Forelimb muscle (tissue), 1 donor: ENCODE results near the gene CIPC. TPM values are rescaled to one million over a fixed set of nuclear protein-coding genes. Genes with fewer than 3 reads are reported as not detected.

Source experiments
- DNase-seq: peaks from one replicate; pipeline ENCODE4 v3.0.0-alpha.2; 2013; ENCODE audit warnings: low read depth
- polyA plus RNA-seq: library from polyadenylated mRNA; unstranded; fragments of 120-200 nt; gene quantifications from one replicate; pipeline ENCODE4 v1.2.1, GENCODE V29; 2013; ENCODE audit not compliant: insufficient read length

Gene CIPC
- polyA plus RNA-seq, 1 donor = 26.8 TPM

DNA sequence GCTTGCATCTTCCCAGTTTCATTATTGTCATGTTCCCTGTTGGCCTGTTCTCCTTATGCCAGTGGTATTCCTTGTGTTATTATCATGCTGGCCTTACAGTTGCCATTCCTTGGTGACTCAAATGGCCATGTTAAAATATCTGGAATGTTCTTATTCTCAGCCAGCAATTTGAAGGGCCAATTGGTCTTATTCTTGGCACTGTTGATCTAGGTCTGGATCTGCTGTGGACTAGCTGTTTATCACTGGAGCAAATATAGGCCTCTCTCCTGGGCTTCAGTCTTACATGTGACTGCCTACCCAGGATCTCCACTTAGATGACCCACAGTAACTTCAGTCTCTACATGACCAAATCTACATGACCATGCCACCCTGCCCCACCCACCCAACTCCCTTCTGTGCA is 5.4 kb downstream of the CIPC start:
- DNase-seq = no peak

DNA sequence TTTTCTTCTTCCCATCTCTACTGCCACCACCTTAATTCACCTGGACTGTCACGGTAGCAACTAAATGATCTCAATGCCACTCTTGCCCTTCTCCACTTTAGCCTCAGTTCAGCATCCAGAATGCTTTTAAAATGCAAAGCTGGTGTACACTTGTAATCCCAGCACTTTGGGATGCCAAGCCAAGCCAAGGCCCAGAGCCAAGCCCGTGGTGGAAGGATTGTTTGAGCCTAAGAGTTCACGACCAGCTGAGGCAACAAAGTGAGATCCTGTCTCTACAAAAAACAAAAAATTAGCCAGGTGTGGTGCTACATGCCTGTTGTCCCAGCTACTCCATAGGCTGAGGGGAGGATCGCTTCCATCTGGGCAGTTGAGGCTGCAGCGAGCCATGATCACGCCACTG is 5.9 kb downstream of the CIPC start:
- no peak for DNase-seq

- no peak for DNase-seq
Observed at GRCh38 chr14:77104393-77104792, 6.3 kb downstream of the CIPC start.

- DNase-seq = no peak
Observed at GRCh38 chr14:77105145-77105939, 7.3 kb downstream of the CIPC start.

DNA sequence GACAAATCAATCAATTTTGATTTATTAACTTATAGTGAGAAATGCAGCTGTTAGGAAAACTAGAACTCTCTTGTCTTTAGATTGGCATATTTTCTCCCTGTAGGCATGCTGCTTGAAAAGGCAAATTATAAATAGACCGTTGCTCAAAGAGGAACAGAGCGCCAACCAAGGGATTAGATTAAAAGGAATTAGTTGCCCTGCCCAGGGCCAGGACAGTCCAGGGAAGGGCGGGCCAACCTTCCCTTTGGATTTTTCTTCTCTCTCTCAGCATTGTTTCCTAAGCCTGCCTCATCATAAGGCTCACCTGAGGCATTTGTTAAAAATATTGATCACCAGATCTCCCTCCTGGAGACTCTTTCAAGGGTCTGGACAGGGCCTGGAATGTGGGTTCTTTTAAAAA is 8.6 kb downstream of the CIPC start:
- no peak for DNase-seq

GRCh38 chr14:77107228-77107627 is 9.2 kb downstream of the CIPC start:
- DNase-seq = no peak

DNA sequence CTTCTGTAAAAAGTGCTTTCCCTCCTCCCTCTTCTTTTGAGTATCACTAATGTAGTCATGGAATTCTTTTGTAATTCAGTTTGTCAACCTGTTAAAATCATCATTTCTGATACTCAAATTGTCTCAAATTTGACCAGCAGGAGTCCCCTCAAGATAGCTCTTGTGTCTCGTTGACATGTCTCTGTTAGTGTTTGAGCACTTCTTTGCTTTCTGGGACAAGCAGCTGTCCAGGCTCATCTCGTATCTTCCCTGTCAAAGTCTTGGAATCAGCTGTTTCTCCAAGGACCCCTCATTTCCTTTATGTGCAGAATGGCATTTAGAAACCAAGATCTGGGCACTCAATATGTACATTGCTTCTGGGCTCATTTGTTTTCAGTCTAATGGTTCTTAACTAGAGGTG is 10.7 kb downstream of the CIPC start:
- DNase-seq = no peak

DNA sequence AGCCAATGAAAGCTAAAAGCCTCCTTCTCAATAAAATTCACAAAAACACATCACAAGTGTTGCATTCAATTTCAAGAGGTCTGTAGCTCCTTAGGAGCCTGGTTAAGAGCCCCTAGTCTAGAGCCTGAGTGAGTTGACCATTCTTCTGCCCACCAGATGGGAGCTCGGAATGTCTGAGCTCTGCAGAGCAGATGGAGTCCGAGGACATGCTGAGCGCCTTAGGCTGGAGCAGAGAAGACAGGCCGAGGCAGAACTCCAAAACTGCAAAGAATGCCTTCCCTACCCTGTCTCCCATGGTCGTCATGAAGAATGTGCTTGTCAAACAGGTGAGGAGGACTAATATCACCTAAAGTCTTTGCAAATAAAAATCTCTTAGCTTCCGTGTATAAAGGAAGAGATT is 11.6 kb downstream of the CIPC start:
- no peak for DNase-seq

GRCh38 chr14:77110286-77110685 is 12.2 kb downstream of the CIPC start:
- DNase-seq = no peak

DNA sequence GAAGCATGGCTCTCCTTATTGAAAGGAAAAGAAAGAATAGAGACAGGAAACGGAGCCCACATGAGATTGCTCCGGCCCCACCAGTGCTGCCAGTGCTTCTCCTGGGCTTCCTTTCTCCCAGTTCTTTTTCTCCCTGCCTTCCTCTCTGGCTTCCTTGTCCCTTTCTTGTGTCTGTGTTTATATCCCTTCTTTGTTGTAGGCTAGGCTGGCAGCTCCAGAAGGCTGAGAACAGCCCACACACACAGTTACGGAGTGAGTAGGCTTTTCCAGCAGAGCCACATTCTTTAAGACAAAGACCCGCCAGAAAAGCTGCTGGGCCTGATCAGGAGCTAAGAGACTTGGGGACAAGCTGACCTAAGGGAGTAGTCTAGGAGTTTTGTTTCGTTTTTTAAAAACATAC is 13.0 kb downstream of the CIPC start:
- no peak for DNase-seq

- no peak for DNase-seq
Observed at GRCh38 chr14:77113644-77114043, 15.6 kb downstream of the CIPC start.

DNA sequence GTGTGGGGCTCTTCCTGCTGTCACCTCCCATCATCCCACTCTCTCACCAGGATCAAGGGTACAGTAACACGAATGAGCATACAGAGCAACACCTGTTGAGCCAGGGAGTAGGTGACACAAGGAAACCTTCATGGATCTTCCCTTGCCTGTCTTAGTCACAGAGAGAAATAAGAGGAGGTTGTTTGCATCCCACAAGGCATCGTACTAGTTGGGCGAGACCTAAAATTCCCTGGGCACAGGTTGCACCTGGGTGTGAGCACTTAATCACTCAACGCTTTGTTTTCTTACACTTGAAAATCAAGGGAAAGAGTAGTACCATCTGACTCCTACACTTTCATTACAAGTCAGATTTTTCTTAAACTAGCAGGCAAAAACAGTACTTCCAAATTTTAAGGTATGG is 16.6 kb downstream of the CIPC start:
- DNase-seq = no peak

DNA sequence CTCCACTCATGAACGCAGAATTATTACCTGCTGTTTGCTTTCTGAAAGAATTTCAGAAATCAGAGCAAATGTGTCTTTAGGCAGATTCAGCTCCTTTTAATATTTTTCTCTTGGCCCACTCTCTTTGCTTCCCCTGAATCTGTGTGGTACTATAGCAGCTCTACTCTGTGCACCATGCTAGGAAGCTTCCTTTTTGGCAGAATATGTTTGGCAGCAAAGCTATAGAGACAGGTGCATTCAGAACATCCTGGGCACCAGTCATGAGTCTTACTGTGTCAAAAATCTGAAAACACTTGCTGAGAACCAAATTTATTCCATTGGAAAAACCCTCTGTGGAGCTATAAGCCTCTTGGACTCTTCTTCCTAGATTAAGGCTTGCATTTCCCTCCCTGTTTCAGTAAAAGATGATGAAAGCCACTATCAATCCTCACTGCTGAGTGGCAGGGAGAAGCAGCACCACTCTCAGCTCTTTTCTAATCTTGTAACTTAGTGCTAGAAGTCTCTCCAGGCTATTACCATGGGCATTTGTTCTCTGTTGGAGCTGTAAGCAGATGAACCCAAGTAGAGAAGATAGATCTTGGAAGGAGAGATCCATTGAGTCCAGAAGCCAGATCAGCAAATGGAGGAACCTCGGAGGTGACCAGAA is 18.2 kb downstream of the CIPC start:
- no peak for DNase-seq

- DNase-seq = no peak
Observed at GRCh38 chr14:77119851-77120250, 21.8 kb downstream of the CIPC start.

GRCh38 chr14:77120771-77121743 is 23.0 kb downstream of the CIPC start:
- DNase-seq = no peak

- DNase-seq = no peak
Observed at GRCh38 chr14:77122526-77123125, 24.6 kb downstream of the CIPC start.

DNA sequence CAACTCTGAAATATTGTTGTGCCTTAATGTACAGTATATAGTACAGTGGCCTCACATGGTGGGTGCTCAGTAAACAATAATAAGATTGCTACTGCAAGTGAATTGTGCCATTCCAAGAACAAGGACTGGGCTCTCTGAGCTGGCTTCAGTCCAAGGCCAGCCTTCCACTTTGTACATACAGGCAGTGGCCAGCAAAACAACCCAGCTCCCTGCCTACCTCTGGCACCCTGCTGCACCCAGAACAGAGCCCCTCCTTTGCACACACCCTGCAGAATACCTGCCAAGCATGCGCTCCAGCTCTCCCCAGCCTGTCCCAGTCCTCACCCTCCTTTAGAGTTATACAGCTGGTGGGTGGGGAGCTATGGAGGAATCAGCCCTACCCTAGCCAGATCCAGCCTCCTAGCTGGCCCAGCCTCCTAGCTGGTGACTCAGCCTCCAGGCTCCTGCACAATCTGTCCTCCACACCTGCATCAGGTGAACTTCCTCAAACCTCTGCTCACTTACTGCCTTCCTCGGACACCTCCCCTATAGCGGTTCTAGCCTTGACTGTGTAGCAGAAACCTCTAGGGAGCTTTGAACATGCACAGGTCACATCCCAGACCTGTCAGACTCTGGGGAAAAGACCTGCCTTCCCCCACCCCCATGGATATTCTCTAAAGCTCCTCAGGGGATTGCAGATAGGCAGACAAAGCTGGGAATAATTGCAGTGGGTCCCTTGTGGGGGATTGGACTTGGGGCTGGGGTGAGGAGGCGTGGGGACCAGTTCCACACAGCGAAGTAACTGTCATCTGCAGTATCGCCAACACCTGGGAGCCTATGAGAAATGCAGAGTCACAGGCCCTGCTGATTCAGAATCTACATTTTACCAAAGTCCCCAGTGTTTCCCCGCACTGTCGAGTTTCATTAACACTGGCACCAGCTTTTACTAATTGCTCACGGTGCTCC is 25.6 kb downstream of the CIPC start:
- no peak for DNase-seq

DNA sequence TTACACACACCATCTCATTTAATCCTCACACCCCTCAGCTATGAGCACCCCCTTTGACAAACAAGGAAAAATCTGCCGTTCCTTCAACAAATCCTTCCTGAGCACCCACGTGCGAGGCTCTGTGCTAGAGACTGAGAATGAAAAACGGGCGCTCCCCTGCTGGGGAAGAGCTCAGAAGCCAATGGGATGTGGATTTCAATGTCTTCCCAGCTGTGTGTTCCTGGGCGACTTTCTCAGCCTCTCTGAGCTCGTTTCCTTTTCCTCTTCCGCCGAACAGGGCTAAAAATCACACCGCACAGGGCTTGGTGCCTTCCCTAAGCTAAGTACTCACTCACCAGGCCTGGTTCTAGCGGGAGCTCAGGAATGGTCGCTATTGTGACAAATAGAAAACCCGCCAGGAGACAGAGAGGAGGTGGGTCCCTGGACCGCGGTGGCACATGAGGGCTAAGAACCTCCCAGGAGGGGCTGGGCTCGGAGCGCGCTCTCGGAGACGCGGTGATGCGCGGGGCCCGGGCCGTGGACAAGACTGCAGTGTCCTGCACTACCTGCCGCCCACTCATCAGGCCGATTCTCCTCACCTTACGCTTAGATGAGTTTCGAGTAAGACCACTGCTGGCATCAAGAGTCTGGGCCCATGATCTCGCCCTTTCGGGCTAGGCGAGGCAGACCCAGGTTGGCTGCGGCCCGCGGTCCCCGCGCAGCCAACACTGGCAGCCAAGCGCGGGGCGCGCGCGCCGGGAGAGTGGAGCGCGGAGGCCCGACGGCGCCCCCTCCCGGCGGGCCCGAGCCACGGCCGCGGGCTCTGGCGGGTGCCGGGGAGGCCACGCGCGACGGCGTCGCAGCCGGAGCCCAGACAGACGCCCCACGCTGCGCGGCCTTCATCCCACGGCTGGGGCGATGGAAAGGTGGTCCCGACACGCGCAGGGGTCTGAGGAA is 26.6 kb downstream of the CIPC start:
- no peak for DNase-seq

- DNase-seq = no peak
Observed at GRCh38 chr14:77125281-77125801, 27.3 kb downstream of the CIPC start.
